Urinary bladder (tissue), 4 donors: ENCODE results near the gene SEC31B. TPM values are rescaled to one million over a fixed set of nuclear protein-coding genes. Genes with fewer than 3 reads are reported as not detected.

Experiments
- DNase-seq: peaks from one replicate; pipeline ENCODE4 v3.0.0-alpha.2; 2015; ENCODE audit errors: extremely low spot score
- H3K27ac ChIP-seq: one replicate; pipeline ENCODE4 v1.5.1; 2013; ENCODE audit warnings: low read depth, mild to moderate bottlenecking, moderate library complexity
- H3K36me3 ChIP-seq: one replicate; pipeline ENCODE4 v1.6.1; 2013; ENCODE audit warnings: mild to moderate bottlenecking, moderate library complexity; ENCODE audit not compliant: insufficient read depth
- H3K4me1 ChIP-seq: one replicate; pipeline ENCODE4 v1.6.1; 2013; ENCODE audit warnings: mild to moderate bottlenecking, moderate library complexity; ENCODE audit not compliant: insufficient read depth
- H3K4me3 ChIP-seq: one replicate; pipeline ENCODE4 v1.5.1; 2013; ENCODE audit warnings: low read depth, low read length
- WGBS: extraction: QIAGEN DNeasy Blood & Tissue Kit; methylation state at CpG from one replicate; pipeline ENCODE4 v1.1.7; 2013; 5-methylcytosine and 5-hydroxymethylcytosine counted together
- polyA plus RNA-seq: library from polyadenylated mRNA; stranded (reverse); fragments of 200-250 nt; gene quantifications from one replicate; pipeline ENCODE4 v1.2.3, GENCODE V29; 2013
- total RNA-seq: library from RNA; depleted of rRNA; stranded (reverse); fragments of >200 nt; gene quantifications from one replicate; pipeline ENCODE4 v1.2.3, GENCODE V29; 2014
- donor health status: healthy with polysubstance abuse.
- donor health status: healthy.

SEC31B gene
- total and polyA plus RNA-seq, 2 donors: 5.1 to 7.0 TPM

DNA sequence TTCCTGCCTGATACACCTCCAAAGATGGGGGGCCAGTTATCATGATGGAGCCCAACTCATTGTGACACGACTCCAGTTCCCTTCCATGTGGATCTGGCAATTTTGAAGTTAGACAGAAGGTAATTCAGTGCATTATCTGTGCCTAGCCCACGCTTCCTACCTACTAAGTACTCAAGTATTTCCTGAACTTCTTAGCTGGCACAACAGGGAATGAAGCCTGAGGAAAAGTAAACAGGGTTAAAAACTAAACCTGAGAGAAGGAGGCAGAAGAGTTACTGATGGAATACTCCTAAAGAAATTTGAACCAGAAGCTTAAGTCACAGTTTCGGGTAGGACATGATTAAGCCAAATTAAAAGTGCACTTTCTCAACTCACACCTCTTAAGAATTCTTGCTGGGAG lies 1.1 kb upstream of the SEC31B start:
- WGBS: 81% methylated on average over 3 of the region's 3 CpGs

DNA sequence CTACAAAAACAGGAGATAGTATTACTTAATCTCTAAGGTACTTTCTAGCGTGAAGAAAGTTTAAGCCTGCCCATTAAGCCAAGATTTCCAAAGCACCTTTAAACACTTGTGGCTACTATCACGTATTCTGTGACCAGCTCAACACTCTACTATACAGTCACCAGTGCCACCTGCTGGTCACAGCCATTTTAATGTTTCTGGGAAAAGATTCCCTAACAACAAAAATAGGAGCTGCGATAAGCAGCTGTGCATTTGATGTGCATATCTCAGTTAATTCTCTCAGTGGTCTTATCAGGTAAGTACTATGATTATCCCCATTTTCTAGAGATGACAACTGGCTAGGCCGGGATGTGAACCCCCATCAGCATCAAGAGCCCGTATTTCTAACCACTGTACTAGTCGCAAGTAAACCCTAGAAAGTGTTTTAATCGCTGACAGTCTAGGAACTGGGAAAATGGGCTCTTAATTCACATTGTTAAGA lies 860 bp downstream of the SEC31B start:
- Histone ChIP-seq H3K4me1 (no peaks in the 10 kb centered on the region), H3K36me3 (no peaks in the 10 kb centered on the region), H3K27ac (no peak overlapping the region), H3K4me3 (peak overlapping the region; percentile 31)
- whole genome bisulfite sequencing: 14% methylated on average over 7 of the region's 7 CpGs
- no peak for DNase-seq

More for the DNA sequence above, 1.1 kb upstream of the SEC31B start:
- Histone ChIP-seq H3K4me1 (no peaks in the 10 kb centered on the region), H3K36me3 (no peaks in the 10 kb centered on the region), H3K4me3 (no peak overlapping the region), H3K27ac (no peak overlapping the region)
- DNase-seq: no peak

GRCh38 chr10:100516847-100517246 lies 2.8 kb downstream of the SEC31B start:
- H3K4me3 ChIP-seq: no peak overlapping the region
- H3K27ac ChIP-seq: no peak overlapping the region
- no peaks in the 10 kb centered on the region for H3K36me3 ChIP-seq
- 91% methylated on average over 2 of the region's 2 CpGs for WGBS
- DNase-seq: no peak
- H3K4me1 ChIP-seq: no peaks in the 10 kb centered on the region

DNA sequence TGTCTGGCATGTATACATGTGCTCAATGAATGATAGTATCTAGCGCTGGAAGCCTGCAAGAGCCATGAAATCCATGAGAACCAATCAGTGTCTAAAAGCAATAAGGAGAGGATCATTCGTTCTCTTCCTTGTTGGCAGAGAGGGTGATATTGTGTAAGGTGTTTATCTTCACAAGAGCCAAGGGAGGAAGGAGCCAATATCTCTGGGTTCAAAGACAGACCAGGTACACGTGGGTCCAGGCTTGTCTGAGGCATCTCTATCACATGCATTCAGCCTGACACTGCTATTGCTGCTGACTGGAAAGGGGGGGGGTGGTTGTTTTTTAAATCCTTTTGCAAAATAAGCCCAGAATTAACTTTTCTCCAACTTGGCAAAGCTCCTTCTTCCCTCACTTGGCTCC lies 4.0 kb downstream of the SEC31B start:
- no peak for DNase-seq
- H3K4me3 ChIP-seq: no peak overlapping the region
- H3K27ac ChIP-seq: no peak overlapping the region
- whole genome bisulfite sequencing: 82% methylated on average over 3 of the region's 3 CpGs
- H3K36me3 ChIP-seq: no peaks in the 10 kb centered on the region
- H3K4me1 ChIP-seq: no peaks in the 10 kb centered on the region

GRCh38 chr10:100510533-100511308 lies 8.9 kb downstream of the SEC31B start:
- 87% methylated on average over 7 of the region's 7 CpGs for WGBS
- no peak overlapping the region for H3K27ac ChIP-seq
- H3K4me3 ChIP-seq: no peak overlapping the region
- no peak for DNase-seq
- H3K36me3 ChIP-seq: peaks cover 2% of the 10 kb centered on the region
- H3K4me1 ChIP-seq: no peaks in the 10 kb centered on the region

- WGBS: 65% methylated on average over 8 of the region's 8 CpGs
- H3K4me1 ChIP-seq: no peaks in the 10 kb centered on the region
- H3K27ac ChIP-seq: no peak overlapping the region
- H3K36me3 ChIP-seq: peaks cover 2% of the 10 kb centered on the region
- DNase-seq: no peak
- no peak overlapping the region for H3K4me3 ChIP-seq
These were observed 10.3 kb downstream of the SEC31B start for GRCh38 chr10:100509241-100509840.

GRCh38 chr10:100508691-100509150 lies 10.9 kb downstream of the SEC31B start:
- H3K36me3 ChIP-seq: peaks cover 2% of the 10 kb centered on the region
- H3K4me1 ChIP-seq: no peaks in the 10 kb centered on the region
- WGBS: 56% methylated on average over 3 of the region's 3 CpGs
- no peak for DNase-seq
- no peak overlapping the region for H3K4me3 ChIP-seq
- no peak overlapping the region for H3K27ac ChIP-seq

- H3K4me3 ChIP-seq: no peak overlapping the region
- peaks cover 2% of the 10 kb centered on the region for H3K36me3 ChIP-seq
- DNase-seq: no peak
These were observed 11.4 kb downstream of the SEC31B start for GRCh38 chr10:100508266-100508665.

GRCh38 chr10:100507357-100507732 lies 12.3 kb downstream of the SEC31B start:
- no peaks in the 10 kb centered on the region for H3K4me1 ChIP-seq
- peaks cover 2% of the 10 kb centered on the region for H3K36me3 ChIP-seq
- WGBS: 94% methylated on average over 5 of the region's 5 CpGs
- H3K4me3 ChIP-seq: no peak overlapping the region
- no peak for DNase-seq
- H3K27ac ChIP-seq: no peak overlapping the region

More at GRCh38 chr10:100508266-100508665, 11.4 kb downstream of the SEC31B start:
- H3K27ac ChIP-seq: no peak overlapping the region
- no peaks in the 10 kb centered on the region for H3K4me1 ChIP-seq
- WGBS: 76% methylated on average over 1 of the region's 1 CpG

DNA sequence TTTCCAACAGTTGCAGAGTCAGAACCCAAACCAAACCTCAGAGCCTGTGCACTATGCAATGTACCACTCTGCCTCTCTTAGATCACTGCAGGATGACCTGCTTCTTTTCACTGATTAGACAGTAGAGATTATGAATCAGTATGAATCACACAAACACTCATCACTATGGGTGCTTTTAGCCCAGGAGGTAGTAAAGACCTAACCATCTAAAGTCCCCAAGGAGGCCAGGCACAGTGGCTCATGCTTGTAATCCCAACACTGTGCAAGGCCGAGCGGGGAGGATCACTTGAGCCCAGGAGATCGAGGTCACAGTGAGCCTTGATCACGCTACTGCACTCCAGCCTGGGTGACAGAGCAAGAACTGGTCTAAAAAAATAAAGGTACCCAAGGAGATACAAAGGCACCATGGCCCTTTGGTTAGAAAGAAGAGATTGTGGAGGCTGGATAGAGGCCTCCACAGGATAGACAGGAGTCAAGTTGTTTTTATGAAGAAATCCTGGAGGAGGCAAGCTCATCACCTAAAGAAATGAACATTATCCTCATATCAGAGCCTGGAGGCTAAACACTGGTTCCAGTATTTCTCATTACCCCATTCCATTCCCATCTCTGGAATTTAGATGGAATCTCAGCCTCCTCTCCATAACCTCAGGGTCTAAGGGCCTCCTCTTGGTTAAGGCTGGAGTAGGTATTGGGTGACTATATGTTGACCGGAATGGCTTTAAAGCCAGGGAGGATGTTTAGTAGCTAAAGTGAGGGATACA lies 12.9 kb downstream of the SEC31B start:
- no peak for DNase-seq
- Histone ChIP-seq H3K4me1 (no peaks in the 10 kb centered on the region), H3K36me3 (peaks cover 2% of the 10 kb centered on the region), H3K4me3 (no peak overlapping the region), H3K27ac (no peak overlapping the region)
- WGBS: 93% methylated on average over 5 of the region's 5 CpGs

DNA sequence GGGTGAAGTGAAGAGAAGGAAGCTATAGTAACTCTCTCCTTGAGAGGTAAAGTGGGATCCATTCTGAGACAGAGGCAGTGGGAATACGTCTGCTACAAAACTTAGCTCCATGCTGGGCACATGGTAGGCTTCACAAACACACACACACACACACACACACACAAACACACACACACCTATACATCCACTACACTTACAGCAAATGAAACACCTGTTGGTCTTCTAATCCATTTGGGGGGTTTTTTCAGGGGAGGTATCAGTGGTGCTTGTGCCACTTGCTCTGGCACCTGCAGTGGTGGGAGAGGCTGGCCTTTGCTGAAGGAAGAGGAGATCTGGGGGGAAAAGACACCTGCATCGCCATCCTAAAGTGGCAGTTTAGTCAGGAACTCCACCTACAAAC lies 14.5 kb downstream of the SEC31B start:
- Histone ChIP-seq H3K27ac (no peak overlapping the region), H3K4me1 (no peaks in the 10 kb centered on the region), H3K36me3 (peaks cover 2% of the 10 kb centered on the region), H3K4me3 (no peak overlapping the region)
- no peak for DNase-seq
- WGBS: 96% methylated on average over 2 of the region's 2 CpGs

DNA sequence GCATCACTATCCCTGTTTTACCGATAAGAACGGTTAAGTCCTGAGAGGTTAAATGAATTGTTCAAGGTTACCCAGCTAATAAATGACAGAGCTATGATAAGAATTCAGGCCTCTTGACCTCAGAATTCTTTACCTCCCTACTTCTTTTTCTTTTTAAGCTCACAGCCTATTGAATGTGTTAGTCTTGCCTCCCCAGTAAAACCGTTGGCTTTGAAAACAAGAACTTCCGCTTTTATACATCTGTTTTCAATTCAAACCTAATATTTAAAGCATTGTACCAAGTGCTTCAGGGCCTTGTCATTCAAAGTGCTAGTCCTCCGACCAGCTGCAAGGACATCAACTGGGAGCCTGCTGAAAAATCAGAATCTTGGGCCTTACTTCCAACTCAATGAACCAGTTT lies 15.6 kb downstream of the SEC31B start:
- Histone ChIP-seq H3K36me3 (peaks cover 2% of the 10 kb centered on the region), H3K4me3 (no peak overlapping the region)
- whole genome bisulfite sequencing: 61% methylated on average over 5 of the region's 5 CpGs

GRCh38 chr10:100502926-100503494 lies 16.7 kb downstream of the SEC31B start:
- H3K4me1 ChIP-seq: no peaks in the 10 kb centered on the region
- no peak overlapping the region for H3K4me3 ChIP-seq
- H3K27ac ChIP-seq: no peak overlapping the region
- DNase-seq: no peak
- WGBS: 89% methylated on average over 1 of the region's 1 CpG
- peaks cover 5% of the 10 kb centered on the region for H3K36me3 ChIP-seq

More for the DNA sequence above, 15.6 kb downstream of the SEC31B start:
- DNase-seq: no peak
- H3K4me1 ChIP-seq: no peaks in the 10 kb centered on the region
- no peak overlapping the region for H3K27ac ChIP-seq
